NCI-H1092 (cell line): ENCODE data around the gene DNAH11.
"Not testable (repeated sequence)": the region's sequence is repeated elsewhere in the genome, so short reads cannot be mapped to it uniquely, and the experiment has no call there.

ENCODE experiments used
- DNase-seq: peaks from one replicate; lab custom pipeline; 2025; lab: John Stamatoyannopoulos, UW

Gene DNAH11

DNA sequence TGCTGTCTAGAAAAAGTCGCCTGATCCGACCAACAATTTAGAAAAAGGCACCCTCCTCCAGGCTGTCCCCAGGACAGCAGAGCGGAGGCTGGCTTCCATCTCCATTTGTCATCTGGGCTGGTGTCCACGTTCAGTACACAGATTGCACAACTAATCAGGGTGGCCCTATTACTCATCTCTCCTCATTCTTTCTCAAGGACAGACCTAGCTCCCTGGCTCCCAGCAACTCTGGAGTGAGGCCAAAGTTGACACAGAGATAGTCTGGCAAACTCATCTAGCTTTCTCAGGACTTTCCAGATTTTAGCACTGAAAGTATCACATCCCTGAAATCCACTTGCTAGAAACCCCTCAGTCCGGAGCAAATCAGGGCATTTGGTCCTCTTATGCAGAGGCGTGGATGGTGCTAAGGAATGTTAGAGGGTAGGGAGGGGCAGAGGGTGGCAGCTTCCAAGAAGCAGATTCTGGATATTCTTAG is 75.1 kb downstream of the DNAH11 start:
- DNase-seq: no peak

DNA sequence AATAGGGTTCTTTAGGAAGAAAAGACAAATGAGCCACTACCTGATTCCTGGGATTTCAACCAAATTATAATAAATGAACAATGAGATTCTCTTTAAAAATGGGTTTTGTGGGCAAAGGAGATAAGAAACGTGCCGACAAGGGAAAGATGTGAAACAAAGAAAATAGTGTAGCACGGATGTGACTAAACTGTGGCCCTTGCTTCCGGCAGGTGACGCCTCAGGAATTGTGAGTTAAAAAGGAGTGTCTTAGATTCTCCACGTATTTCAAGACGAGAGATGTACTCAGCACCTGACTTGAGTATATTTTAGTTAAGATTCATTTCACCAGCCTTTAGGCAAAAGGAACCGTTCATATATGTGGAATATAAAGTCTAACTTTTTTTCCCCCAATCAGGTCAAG is 75.9 kb downstream of the DNAH11 start:
- no peak for DNase-seq

DNA sequence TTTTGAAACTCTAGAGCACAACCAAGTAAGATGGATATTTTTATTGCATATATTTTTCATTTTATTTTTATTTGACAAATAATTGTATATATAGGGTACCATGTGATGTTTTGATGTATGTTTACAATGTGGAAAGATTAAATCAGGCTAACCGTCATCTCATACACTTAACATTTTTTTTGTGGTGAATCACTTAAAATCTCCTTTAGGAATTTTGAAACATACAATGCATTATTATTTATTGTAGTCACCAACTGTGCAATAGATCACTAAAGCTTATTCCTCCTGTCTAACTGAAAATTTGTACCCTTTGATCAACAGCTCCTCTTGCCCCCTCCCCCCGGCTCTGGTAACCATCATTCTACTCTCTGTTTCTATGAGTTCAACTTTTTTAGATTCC is 77.2 kb downstream of the DNAH11 start:
- no peak for DNase-seq

DNA sequence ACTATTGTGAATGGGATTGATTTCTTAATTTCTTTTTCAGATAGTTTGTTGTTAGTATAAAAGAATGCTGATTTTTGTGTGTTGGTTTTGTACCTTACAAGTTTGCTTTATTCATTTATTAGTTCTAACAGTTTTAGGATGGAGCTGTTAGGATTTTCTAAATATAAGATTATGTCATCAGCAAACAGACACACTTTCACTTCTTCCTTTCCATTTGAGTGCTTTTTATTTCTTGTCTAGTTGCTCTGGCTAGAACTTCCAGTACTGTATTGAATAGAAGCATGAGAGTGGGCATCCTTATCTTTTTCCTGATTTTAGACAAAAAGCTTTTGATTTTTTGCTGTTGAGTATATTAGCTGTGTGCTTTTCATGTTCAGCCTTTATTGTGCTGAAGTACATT is 81.5 kb downstream of the DNAH11 start:
- DNase-seq: no peak

DNA sequence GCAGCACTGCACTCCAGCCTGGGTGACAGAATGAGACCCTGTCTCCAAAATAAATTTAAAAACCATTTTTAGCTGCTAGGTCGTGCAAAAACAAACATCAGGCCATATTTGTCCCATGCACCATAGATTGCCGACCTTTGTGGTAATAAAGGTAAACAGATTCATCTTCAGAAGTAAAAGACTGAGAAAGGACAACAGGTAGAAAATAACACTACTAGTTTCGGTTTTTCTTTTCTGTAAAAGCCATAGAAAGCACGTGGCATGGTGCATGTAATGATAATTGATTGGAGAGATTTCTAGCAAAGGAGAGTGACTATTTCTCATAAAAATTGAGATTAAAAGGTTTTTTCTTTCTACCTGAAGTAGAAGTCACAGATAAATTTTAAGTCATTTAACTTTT is 93.9 kb downstream of the DNAH11 start:
- no peak for DNase-seq

DNA sequence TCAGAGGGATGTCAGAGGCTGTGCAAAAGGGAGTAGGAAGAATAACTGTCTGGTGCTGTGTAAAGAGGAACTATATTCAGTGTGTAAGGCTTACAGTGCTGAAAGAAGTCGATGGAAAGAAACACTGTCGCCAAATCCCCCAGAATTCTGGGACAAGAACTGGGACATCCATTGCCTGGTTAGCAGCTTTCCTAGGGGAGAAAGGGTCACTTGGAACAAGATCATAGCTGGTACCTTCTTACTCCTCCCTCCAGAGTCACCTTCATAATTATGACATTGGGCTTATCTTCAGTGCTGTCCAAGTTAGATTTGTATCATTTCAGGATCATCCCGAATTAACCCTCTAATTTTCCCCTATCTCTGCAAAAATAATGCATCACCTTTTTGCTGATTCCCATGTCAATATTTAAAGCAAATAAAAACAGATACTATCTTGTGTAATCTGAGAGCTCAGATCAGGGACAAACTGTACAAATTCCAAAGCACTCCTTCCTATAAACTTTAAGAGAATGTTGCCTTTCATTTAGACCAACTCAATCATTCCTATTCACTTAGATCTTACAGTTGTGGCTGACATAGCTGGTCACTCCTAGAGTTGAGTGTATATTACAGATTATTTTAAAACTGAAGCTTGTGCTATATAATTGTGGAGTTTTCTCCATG is 96.5 kb downstream of the DNAH11 start:
- no peak for DNase-seq

DNA sequence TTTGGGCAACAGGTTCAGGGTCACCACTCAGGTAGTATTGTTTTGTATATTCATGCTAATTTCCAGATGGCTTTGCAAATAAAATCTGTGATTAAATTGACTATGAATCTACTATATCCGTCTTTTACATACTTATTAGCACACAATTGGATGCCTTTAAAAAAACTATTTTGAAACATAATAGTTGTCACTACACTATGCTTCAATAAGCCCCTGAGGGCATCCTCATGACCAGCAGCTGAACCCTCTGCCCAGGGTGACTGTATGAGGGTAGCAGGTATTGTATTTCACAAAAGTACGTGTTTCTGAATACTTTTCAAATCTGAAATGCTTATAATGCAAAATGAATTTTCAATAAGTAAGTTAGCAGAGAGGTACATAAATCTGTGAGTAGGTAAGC is 97.3 kb downstream of the DNAH11 start:
- no peak for DNase-seq

DNA sequence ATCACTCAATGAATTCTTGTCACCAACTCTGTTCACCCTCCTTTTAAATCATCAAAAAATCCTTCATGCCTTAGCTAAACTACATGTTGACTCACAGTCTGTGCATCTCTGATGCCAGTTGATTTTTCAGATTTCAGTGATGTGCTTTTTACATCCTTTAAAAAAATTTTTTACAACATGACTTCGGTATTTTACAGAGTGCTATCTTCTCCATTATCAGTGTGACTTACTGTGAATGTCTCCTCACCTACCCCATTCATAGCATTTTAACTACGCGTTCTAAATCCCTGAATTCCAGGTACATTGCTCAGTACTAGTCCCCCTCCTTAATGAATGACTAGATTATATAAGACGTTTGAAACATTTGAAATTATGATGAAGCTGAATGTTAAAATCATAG is 98.7 kb downstream of the DNAH11 start:
- DNase-seq: no peak

DNA sequence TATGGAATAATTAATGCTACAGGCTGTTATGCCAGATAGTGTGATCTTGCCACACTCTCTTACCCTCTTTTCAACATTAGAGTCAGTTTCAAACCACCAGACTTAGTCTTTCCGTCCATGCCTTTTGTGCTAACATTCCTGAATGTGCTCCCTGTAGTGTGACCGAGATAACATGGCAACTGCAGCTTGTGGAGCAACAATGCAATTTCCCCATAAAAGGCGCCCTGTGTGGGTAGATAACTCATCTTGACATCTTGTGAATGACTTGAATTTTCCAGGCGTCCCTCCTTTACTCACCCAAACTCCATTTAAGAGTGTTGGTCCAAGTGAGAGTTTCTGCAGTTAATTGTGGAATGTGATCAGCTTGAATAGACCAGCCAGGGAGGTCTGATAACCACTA is 99.6 kb downstream of the DNAH11 start:
- no peak for DNase-seq

DNA sequence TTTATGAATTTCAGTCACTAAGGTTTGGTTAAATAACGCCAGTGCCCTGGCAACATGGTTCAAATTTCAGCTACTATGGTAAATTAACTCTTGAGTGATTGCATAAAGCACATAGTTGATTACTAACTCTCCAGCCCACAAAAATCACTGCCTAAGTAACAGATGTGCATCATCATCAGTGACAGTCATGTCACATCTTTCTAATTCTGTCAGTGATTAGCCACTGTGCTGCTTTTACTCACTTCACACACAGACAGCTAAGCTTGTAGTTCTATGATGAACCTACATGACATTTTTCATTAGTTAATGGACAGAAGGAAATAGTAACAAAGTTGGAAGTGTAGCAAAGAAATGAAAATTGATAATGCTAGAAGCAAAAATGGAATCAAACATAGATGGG is 108.9 kb downstream of the DNAH11 start:
- DNase-seq: no peak

DNA sequence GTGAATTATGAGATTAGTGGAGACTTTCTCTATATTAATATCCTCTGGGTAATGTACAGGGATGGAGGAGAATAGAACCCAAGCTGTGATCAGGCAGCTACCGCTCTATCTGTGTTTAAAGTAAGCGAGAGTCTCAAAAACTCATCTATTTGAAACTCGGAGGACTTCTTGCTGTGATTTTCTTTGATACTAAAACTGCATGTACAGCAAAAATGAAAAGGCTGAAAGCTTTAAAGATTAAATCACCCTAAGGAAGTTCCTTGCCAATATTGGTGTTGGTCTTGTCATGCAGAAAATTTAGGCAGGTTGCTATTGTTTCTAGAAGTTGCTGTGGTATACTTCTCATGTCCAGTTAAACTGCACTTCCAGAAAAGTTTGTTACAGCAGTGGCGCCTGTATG is 110.8 kb downstream of the DNAH11 start:
- no peak for DNase-seq

DNA sequence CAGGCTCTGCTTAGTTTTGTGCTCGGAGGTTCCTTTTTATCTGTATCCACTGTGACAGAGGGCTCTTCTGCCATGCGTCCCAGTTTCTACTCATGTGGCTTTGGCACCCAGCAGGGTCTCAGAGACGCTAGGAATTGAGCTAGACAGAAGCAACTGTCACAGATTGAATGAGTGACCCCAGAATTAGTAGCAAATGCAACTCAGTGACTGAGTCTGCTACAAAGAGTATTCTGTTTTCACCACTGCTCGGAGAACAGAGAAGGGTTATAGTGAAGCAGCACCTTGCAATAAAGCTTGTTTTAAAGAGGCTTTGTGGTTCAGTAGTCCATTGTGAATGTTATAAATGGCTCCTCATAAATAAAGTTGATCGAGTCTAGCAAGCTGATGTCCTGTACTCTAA is 113.2 kb downstream of the DNAH11 start:
- no peak for DNase-seq

DNA sequence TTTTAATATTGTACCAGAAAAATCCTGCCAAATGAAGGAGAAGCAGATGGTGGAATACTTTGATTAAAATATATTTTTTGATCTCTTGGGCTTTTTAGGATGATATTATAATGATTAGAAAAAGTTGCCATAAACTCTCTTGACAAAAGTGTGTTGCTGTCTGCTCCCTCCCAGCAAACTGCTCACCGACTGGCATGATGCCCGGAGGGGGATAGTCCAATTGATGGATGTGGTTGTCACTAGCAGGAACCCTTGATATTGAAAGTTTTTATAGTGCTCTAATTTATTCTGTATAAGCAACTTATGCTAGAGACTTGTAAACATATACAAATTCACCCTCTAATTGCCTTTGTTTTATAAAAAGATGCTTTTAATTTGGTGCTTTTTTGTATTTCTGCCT is 114.0 kb downstream of the DNAH11 start:
- DNase-seq: no peak

DNA sequence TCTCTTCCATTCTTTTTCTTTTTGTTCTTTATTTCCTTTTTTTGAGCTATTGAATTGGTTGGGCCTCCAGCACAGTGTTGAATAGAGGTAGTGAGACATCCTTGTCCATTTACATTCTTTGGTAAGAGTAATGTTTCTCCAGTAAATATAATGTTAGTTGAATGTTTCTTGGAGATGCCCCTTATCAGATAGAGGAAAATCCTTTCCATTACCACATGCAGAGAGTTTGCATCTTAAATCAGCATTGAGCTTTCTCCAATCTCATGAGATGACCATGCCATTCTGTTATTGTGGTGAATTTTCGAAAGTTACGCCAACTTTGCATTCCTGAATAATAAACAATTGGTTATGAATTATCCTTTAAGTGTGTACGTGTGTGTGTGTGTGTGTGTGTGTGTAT is 127.7 kb downstream of the DNAH11 start:
- no peak for DNase-seq

DNA sequence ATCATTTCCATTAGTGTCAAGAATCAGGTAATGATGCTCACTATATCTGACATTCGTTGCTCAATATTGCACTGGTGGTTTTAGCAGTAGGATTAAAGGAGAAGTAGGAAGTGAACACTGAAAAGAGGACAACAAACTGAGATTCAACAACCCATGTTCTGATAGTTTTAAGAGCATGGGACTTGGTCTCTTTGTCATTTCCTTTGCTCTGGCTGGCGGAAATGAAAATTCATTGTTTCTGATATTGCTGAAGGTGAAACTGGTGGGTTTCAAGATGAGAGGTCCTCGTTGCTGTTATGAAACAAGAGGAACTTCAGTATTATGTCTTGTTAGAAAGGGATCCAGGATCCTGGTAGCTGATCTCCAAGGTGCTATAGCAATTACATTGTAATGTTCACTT is 129.0 kb downstream of the DNAH11 start:
- no peak for DNase-seq

DNA sequence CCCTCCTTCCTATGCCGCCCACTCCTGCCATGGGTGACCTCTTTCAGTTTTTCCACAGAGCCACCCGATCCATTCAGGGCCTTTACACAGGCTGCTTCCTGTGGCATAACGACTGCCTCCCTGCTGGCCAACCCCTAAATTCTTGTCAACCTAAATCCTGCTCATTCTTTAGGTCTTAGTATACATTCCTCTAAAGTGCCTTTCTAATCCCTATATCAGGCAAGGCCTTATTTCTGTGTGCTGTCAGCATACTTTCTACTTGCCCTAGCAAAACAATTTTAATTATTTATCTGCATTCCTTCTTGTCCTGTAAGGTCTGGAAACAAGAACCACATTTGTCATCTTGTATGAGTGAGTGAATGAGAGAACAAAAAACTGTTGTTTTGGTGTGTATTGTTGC is 132.4 kb downstream of the DNAH11 start:
- no peak for DNase-seq

DNA sequence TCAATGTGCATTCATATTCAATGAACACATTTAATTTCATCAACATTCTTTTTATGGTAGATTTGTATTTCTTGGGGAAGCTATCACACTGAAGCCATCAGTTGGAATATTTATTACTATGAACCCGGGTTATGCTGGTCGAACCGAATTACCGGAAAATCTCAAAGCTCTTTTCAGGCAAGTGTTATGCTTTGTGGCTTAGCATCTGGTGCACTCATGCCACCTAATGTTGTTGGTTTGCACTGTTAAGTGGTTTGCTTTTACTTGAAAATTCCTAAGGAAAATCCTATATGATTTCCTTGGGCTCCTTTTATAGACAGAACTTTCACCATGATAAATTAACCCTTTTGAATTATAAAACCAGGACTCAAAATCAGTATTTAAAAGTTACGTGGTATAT is 147.9 kb downstream of the DNAH11 start:
- DNase-seq: no peak

DNA sequence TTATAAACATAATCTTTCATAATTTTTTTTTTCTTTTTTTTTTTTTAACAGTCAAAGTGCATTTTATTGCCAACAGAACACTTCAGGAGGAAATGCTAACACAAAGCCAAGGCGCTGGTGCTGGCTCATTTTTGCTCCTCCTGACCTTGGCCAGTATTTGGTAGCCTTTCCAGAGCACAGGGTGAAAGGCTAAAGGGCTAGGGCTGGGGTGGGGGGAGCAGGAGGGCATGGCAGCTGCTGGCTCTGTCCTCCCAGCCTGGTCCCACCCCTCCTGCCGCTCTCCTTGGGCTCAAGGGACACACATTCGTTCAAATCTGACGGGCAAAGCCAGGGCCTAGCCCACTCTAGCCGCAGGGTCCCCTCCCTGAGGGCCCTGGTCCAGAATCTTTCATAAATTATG is 148.3 kb downstream of the DNAH11 start:
- DNase-seq: not testable (repeated sequence)

DNA sequence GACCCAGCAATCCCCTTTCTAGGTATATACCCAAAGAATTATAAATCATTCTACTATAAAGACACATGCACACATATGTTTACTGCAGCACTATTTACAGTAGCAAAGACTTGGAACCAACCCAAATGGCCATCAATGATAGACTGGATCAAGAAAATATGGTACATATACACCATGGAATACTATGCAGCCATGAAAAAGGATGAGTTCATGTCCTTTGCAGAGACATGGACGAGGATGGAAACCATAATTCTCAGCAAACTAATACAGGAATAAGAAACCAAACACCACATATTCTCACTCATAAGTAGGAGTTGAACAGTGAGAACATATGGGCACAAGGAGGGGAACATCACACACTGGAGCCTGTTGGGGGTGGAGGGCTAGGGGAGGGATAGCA is 157.7 kb downstream of the DNAH11 start:
- not testable (repeated sequence) for DNase-seq

DNA sequence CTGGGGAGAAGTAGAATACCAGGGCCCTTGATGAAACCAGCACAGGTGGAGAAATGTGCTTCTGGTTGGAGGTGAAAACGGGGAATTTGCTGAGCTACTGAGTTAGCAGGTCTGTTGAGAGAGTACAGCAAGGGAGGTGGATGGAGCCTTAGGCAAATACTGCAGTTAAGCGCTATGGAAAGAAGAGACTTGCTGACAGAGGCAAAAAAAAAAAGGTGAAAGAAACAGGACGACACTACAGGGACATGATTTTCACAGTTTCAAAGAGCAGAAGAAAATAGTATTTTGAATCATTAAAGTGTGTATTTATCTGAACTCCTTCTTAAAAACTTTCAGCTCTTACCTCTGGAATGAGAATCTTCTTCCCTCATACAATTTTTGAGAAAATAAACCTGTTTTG is 159.5 kb downstream of the DNAH11 start:
- DNase-seq: no peak

DNA sequence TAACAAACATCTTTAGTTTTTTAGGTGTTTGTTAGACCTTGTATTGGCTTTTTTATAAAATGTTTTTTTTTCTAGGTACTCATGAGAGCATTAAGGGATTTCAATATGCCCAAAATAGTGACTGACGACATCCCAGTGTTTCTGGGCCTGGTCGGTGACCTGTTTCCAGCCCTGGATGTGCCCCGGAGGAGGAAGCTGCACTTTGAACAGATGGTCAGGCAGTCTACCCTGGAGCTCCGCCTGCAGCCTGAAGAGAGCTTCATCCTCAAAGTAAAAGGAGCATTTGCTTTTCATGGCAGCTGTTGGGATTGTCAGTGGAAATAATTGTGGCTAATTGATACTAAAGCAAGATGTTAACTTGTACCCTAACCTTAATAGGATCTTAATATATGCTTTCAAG is 161.5 kb downstream of the DNAH11 start:
- DNase-seq: no peak

DNA sequence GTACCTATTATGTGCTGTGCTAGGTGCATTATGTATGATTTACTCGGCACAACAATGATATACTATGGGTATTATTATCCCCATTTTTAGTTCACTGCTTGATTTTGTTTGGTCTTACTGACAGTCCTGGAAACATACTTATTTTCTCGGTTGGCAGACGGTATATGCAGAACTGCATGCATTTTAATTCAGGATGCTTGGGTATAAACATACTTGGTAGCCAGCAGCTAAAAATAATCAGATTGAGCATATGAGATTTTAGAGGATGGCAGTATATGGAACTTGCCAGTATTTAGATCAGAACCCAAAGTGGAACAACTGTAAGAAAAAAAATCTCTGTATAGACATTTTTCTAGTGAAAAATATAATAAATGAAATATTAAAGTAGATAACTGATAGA is 163.3 kb downstream of the DNAH11 start:
- no peak for DNase-seq

DNA sequence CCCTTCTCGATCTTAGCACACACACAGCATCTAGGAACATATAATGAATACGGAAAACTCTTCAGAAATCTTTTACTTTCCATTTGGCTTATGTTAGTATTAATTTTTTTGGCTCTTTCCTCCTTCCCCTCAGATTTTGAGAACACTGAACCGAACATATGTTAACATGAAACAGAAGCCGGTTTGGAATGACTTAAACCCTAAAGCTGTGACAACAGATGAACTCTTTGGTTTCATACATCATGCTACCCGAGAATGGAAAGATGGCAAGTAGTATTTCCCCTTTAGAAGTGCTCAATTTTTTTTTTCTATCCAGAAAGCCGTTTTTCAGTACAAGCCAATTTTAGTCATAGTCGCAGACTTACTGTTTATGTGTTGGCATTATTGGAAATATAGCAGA is 164.7 kb downstream of the DNAH11 start:
- no peak for DNase-seq

DNA sequence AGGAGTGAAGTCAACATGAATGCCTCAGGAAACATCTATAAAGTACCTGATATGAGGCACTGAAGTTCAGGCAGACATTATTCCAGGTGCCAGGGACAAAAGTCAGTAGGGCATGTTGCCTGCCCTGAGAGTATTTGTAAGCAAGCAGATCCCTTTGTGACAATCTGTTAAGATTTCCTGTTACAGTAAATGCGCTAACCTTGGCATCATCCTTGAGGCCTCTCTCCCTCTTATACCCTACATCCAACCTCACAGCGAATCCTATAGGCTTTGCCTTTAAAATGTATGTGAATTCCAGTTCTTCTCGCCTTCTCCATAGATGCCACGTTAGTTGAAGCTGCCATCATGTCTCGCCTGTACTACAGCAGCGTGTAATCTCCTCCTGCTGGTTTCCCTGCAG is 165.3 kb downstream of the DNAH11 start:
- DNase-seq: no peak

DNA sequence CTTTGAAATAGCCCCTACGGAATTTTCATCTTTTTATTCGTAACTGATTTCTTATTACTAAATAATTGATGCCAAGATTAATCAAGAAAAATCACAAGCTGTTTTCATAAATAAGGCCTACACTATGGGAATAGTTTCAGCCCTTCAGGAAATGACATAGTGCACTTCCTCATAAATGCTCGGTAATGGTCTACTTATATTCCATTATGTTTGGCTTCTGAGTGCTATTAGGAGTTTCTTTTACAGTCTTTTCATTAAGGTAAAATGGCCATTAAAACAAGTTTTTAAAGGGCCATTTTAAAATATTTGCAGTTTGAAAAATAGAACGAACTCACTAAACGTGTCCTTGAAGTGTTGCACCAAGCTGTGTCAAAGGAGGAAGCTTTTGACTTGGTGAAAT is 174.5 kb downstream of the DNAH11 start:
- no peak for DNase-seq
